K562 (cell line): ENCODE results near the gene LCN12. TPM values are rescaled to one million over a fixed set of nuclear protein-coding genes. Genes with fewer than 3 reads are reported as not detected.

Source experiments
- ATAC-seq: fragments of 200-7000 bp; cut with Tn5 transposase; 3 replicates; pipeline ENCODE4 v1.9.1; 2020; ENCODE audit warnings: moderate library complexity
- BruUV-seq: library from RNA; stranded (reverse); fragments of 400-500 nt; replicated peaks from 2 replicates; lab custom pipeline; 2021; lab: Mats Ljungman, UMichigan
- CTCF ChIA-PET: fragments of 300-600 bp; formaldehyde crosslinking; extraction: SDS; loops from one replicate; lab custom pipeline; 2021; ENCODE audit warnings: low intra/inter-chr PET ratio; lab: Yijun Ruan, JAX
- POLR2A ChIA-PET: fragments of 300-600, 350-650 bp; sonication (Branson Sonifier 250); formaldehyde crosslinking; extraction: SDS; loops from one replicate; lab custom pipeline; 2021; ENCODE audit warnings: antibody characterized with exemption, inconsistent platforms; lab: Yijun Ruan, JAX
- DNase-seq, 4 experiments: peaks; one replicate each; pipeline versions ENCODE4 v3.0.0 to v3.0.0-alpha.2; 2011 to 2018; ENCODE audit warnings: low spot score in 3 of 4, mixed read lengths in 3 of 4; ENCODE audit errors: extremely low read depth in 1 of 4
- FAIRE-seq: peaks from 2 replicates; lab custom pipeline; 2011; peaks lifted over from hg19 to GRCh38; lab: Jason Lieb, UNC
- H2AFZ ChIP-seq: 2 replicates; pipeline ENCODE4 v1.6.0; 2011; ENCODE audit warnings: low read depth, low read length, control low read depth, inconsistent platforms
- H3K27ac ChIP-seq: fragments of 200-600 bp; 3 replicates; pipeline ENCODE4 v1.8.0; 2011; ENCODE audit warnings: low read depth, mild to moderate bottlenecking, control low read depth, inconsistent platforms, low read length, moderate library complexity, mixed read lengths; ENCODE audit errors: extremely low read depth
- H3K27me3 ChIP-seq, 2 experiments: fragments of 300-600 bp in 1 of 2; 2 replicates in 1 of 2; 3 replicates in 1 of 2; pipeline versions ENCODE4 v1.6.0 to v1.8.0; 2011; ENCODE audit warnings: inconsistent platforms in 2 of 2, low read length in 2 of 2, mild to moderate bottlenecking in 1 of 2, mixed read lengths in 1 of 2, moderate library complexity in 1 of 2; ENCODE audit not compliant: control insufficient read depth in 2 of 2, insufficient read depth in 2 of 2
- H3K36me3 ChIP-seq: fragments of 300-600 bp; 3 replicates; pipeline ENCODE4 v1.8.0; 2011; ENCODE audit warnings: mild to moderate bottlenecking, low read length, inconsistent platforms; ENCODE audit not compliant: control insufficient read depth, insufficient read depth
- H3K4me1 ChIP-seq, 2 experiments: fragments of 200-600 bp in 1 of 2; replicated peaks in 1 of 2; 2 replicates in 1 of 2; 3 replicates in 1 of 2; pipeline versions ENCODE4 v1.5.1 to v1.8.0; 2011; ENCODE audit warnings: inconsistent platforms in 2 of 2, low read length in 2 of 2, mild to moderate bottlenecking in 1 of 2, mixed read lengths in 1 of 2, moderate library complexity in 1 of 2; ENCODE audit not compliant: control insufficient read depth in 2 of 2, insufficient read depth in 2 of 2
- H3K4me2 ChIP-seq: 2 replicates; pipeline ENCODE4 v1.6.1; 2011; ENCODE audit warnings: low read length, control low read depth, inconsistent platforms, mixed read lengths; ENCODE audit not compliant: insufficient read depth
- H3K4me3 ChIP-seq: fragments of 200-600 bp; sonication (generic), shearing (Covaris generic); 2 replicates; pipeline ENCODE4 v1.5.1; 2016; ENCODE audit warnings: control low read depth, inconsistent platforms
- H3K79me2 ChIP-seq: fragments of 200-600 bp; 3 replicates; pipeline ENCODE4 v1.8.0; 2011; ENCODE audit warnings: low read length, inconsistent platforms; ENCODE audit not compliant: control insufficient read depth, insufficient read depth
- H3K9ac ChIP-seq, 2 experiments: 2 replicates each; pipeline versions ENCODE4 v1.6.0 to v1.6.1; 2011; ENCODE audit warnings: low read depth in 2 of 2, low read length in 2 of 2, control low read depth in 1 of 2, inconsistent platforms in 1 of 2, mild to moderate bottlenecking in 1 of 2, mixed read lengths in 1 of 2; ENCODE audit not compliant: insufficient read depth in 1 of 2
- H3K9me1 ChIP-seq: one replicate; pipeline ENCODE4 v1.6.0; 2011; ENCODE audit warnings: inconsistent platforms, mild to moderate bottlenecking, low read length, moderate library complexity; ENCODE audit not compliant: control insufficient read depth, insufficient read depth
- H3K9me3 ChIP-seq: replicated peaks from 2 replicates; pipeline ENCODE4 v1.5.1; 2011; ENCODE audit warnings: low read depth, low read length, inconsistent platforms; ENCODE audit not compliant: control insufficient read depth, insufficient read depth
- H4K20me1 ChIP-seq: replicated peaks from 2 replicates; pipeline ENCODE4 v1.6.1; 2011; ENCODE audit warnings: low read length, inconsistent platforms, mixed read lengths; ENCODE audit not compliant: control insufficient read depth, insufficient read depth
- DDX20 ChIP-seq: fragments of 450-650 bp; IDR thresholded peaks from 2 replicates; pipeline ENCODE4 v1.6.1; 2016; ENCODE audit warnings: missing genetic modification characterization, low read depth, mild to moderate bottlenecking, missing compliant biosample characterization, moderate library complexity
- MEF2D ChIP-seq: conservative IDR thresholded peaks from 2 replicates; pipeline ENCODE4 v1.6.1; 2016; ENCODE audit warnings: low read depth, missing genetic modification characterization, missing compliant biosample characterization
- RBBP5 ChIP-seq: fragments of 200-600 bp; sonication (generic); IDR thresholded peaks from 2 replicates; pipeline ENCODE4 v1.6.1; 2012; ENCODE audit warnings: borderline replicate concordance, mild to moderate bottlenecking, low read length, control low read depth, inconsistent platforms; ENCODE audit not compliant: insufficient read depth, poor library complexity, severe bottlenecking
- TAF7 ChIP-seq: fragments of 450-650 bp; IDR thresholded peaks from 2 replicates; pipeline ENCODE4 v1.6.1; 2016; ENCODE audit warnings: missing genetic modification characterization, missing compliant biosample characterization
- ZNF23 ChIP-seq: fragments of 250-450 bp; sonication (Bioruptor Pico); IDR thresholded peaks from 2 replicates; pipeline ENCODE4 v1.4.0; 2020; ENCODE audit warnings: mild to moderate bottlenecking
- ZNF277 ChIP-seq: fragments of 250-450 bp; sonication (Bioruptor Pico); IDR thresholded peaks from 2 replicates; pipeline ENCODE4 v1.8.0; 2022; ENCODE audit warnings: inconsistent platforms, mild to moderate bottlenecking, moderate library complexity, borderline replicate concordance
- ZNF280B ChIP-seq: fragments of 250-450 bp; sonication (Bioruptor Pico); IDR thresholded peaks from 2 replicates; pipeline ENCODE4 v1.5.1; 2021; ENCODE audit warnings: mild to moderate bottlenecking
- ZNF717 ChIP-seq: fragments of 250-450 bp; sonication (Bioruptor Pico); IDR thresholded peaks from 2 replicates; pipeline ENCODE4 v1.5.0; 2021
- WGBS: fragments of 100-300 bp; shearing (Covaris generic); methylation state at CpG from one replicate; pipeline ENCODE4 v1.1.6; 2016; ENCODE audit warnings: low coverage, mixed read lengths; ENCODE audit not compliant: insufficient coverage; ENCODE audit errors: missing lambda C conversion rate; 5-methylcytosine and 5-hydroxymethylcytosine counted together
- in situ Hi-C: fragments of 300-500 bp; cut with MboI; formaldehyde crosslinking; loops from 4 replicates; pipeline ENCODE4 v1.15.0; 2018; ENCODE audit warnings: inconsistent platforms, mixed read lengths
- intact Hi-C: fragments of 100-400 bp; cut with micrococcal nuclease; formaldehyde crosslinking; loops from 2 replicates; pipeline ENCODE4 v1.14.2; 2022
- polyA plus RNA-seq, 8 experiments: library from polyadenylated mRNA; depleted of rRNA in 4 of 8; stranded (reverse) in 5 of 8; unstranded in 3 of 8; fragments of >200 nt; fragmentation: Nextera tagmentation in 2 of 8; fragmentation: Illumina TruSeq in 1 of 8; extraction: Ambion mirVana in 2 of 8; extraction: Trizol in 1 of 8; gene quantifications; 2 replicates each; pipeline versions ENCODE4 v1.2.1 to v1.2.3, GENCODE V29; 2011 to 2014; ENCODE audit warnings: inconsistent platforms in 1 of 8, missing spikeins in 1 of 8
- total RNA-seq, 7 experiments: library from RNA; depleted of rRNA in 6 of 7; stranded (reverse); fragments of >200 nt in 6 of 7; fragmentation: Illumina TruSeq in 2 of 7; extraction: Trizol in 2 of 7; gene quantifications; 2 replicates each; pipeline versions ENCODE4 v1.2.1 to v1.2.3, GENCODE V29; 2011 to 2021; ENCODE audit warnings: low replicate concordance in 1 of 7
- TF ChIP-seq, protein P1 (sequence below): fragments of 450-650 bp; IDR thresholded peaks from 2 replicates; pipeline ENCODE4 v1.6.1; 2016; ENCODE audit warnings: antibody characterized with exemption
- TF ChIP-seq, protein P2 (sequence below), 2 experiments: fragments of 450-650 bp in 1 of 2; IDR thresholded peaks; 2 replicates each; pipeline ENCODE4 v1.6.1; 2011 to 2017; ENCODE audit warnings: low read depth in 2 of 2, antibody characterized with exemption in 1 of 2, borderline replicate concordance in 1 of 2, low read length in 1 of 2, mild to moderate bottlenecking in 1 of 2, mixed read lengths in 1 of 2; ENCODE audit not compliant: control insufficient read depth in 1 of 2

Gene LCN12
- total and polyA plus RNA-seq, 9 of the 15 experiments (the other 6 are each of a cell fraction or from before 2014, with no cell fraction given), result 0.05 TPM; not detected in 8

- no peak overlapping the region for H3K4me3 ChIP-seq
- intact Hi-C loops (no loop called here), in situ Hi-C loops (no loop called here)
- no peaks in the 10 kb centered on the region for H3K36me3 ChIP-seq
- no peaks in the 10 kb centered on the region for H3K9me3 ChIP-seq
- peaks cover 0 to 87% of the 10 kb centered on the region in 2 experiments; a peak in 2 of 5 replicates for H3K4me1 ChIP-seq
- H3K27ac ChIP-seq, result no peak overlapping the region
- no peaks in the 10 kb centered on the region for H3K79me2 ChIP-seq
- H2AFZ ChIP-seq, result no peak overlapping the region
- FAIRE-seq (no peak), DNase-seq (no peak), ATAC-seq (no peak)
- BruUV-seq, result no TSS peak
- H3K9ac ChIP-seq, result no peak overlapping the region; a peak in 1 of 4 replicates
- H3K9me1 ChIP-seq, result no peaks in the 10 kb centered on the region
- no peak overlapping the region for H3K4me2 ChIP-seq
- no peak for TF ChIP-seq ZNF277 (CRISPR knock-in tag)
- TF ChIP-seq ZNF23, result no peak
- no peak for TF ChIP-seq TAF7
- no peak for TF ChIP-seq ZNF717 (CRISPR knock-in tag)
- TF ChIP-seq ZNF280B, result no peak
- TF ChIP-seq, protein P1, sequence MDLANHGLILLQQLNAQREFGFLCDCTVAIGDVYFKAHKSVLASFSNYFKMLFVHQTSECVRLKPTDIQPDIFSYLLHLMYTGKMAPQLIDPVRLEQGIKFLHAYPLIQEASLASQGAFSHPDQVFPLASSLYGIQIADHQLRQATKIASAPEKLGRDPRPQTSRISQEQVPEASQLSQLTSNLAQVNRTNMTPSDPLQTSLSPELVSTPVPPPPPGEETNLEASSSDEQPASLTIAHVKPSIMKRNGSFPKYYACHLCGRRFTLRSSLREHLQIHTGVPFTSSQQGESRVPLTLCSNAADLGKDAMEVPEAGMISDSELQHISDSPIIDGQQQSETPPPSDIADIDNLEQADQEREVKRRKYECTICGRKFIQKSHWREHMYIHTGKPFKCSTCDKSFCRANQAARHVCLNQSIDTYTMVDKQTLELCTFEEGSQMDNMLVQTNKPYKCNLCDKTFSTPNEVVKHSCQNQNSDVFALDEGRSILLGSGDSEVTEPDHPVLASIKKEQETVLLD, result no peak
- no peak for TF ChIP-seq MEF2D (tag)
- TF ChIP-seq, protein P2, sequence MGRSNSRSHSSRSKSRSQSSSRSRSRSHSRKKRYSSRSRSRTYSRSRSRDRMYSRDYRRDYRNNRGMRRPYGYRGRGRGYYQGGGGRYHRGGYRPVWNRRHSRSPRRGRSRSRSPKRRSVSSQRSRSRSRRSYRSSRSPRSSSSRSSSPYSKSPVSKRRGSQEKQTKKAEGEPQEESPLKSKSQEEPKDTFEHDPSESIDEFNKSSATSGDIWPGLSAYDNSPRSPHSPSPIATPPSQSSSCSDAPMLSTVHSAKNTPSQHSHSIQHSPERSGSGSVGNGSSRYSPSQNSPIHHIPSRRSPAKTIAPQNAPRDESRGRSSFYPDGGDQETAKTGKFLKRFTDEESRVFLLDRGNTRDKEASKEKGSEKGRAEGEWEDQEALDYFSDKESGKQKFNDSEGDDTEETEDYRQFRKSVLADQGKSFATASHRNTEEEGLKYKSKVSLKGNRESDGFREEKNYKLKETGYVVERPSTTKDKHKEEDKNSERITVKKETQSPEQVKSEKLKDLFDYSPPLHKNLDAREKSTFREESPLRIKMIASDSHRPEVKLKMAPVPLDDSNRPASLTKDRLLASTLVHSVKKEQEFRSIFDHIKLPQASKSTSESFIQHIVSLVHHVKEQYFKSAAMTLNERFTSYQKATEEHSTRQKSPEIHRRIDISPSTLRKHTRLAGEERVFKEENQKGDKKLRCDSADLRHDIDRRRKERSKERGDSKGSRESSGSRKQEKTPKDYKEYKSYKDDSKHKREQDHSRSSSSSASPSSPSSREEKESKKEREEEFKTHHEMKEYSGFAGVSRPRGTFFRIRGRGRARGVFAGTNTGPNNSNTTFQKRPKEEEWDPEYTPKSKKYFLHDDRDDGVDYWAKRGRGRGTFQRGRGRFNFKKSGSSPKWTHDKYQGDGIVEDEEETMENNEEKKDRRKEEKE (IDR thresholded peaks at IDR 0.05; ENCODE audit: borderline replicate concordance in 1 of 2, control insufficient read depth in 1 of 2, low read depth in 2 of 2, low read length in 1 of 2), result no peak
- no peak for TF ChIP-seq RBBP5
- no peak for TF ChIP-seq DDX20 (tag)
- CTCF ChIA-PET, result no interaction called here
- H3K27me3 ChIP-seq, result no peaks in the 10 kb centered on the region
- no peaks in the 10 kb centered on the region for H4K20me1 ChIP-seq
- POLR2A ChIA-PET, result no interaction called here
- 43% methylated on average over 8 of the region's 11 CpGs for WGBS
Measured at GRCh38 chr9:136972335-136972734, 20.3 kb downstream of the LCN12 start.
